ENCODE results near the gene TLE3.

The TLE3 gene

GRCh38 chr15:70025413-70026296 is 72.1 kb downstream of the TLE3 start:
- FAIRE-seq = no peak

- FAIRE-seq = no peak
Observed at GRCh38 chr15:70024521-70024920, 73.2 kb downstream of the TLE3 start.

- no peak for FAIRE-seq
Observed at GRCh38 chr15:70023769-70024491, 73.8 kb downstream of the TLE3 start.

- FAIRE-seq = no peak
Observed at GRCh38 chr15:70023064-70023768, 74.5 kb downstream of the TLE3 start.

GRCh38 chr15:70020229-70020628 is 77.5 kb downstream of the TLE3 start:
- no peak for FAIRE-seq

- no peak for FAIRE-seq
Observed at GRCh38 chr15:70018646-70019600, 78.8 kb downstream of the TLE3 start.

- no peak for FAIRE-seq
Observed at GRCh38 chr15:70017801-70018200, 79.9 kb downstream of the TLE3 start.

- FAIRE-seq = no peak
Observed at GRCh38 chr15:70017025-70017424, 80.7 kb downstream of the TLE3 start.

GRCh38 chr15:70016511-70016994 is 81.2 kb downstream of the TLE3 start:
- FAIRE-seq = no peak

- FAIRE-seq = no peak
Observed at GRCh38 chr15:70014860-70015490, 82.7 kb downstream of the TLE3 start.

GRCh38 chr15:70014331-70014730 is 83.4 kb downstream of the TLE3 start:
- FAIRE-seq = no peak

GRCh38 chr15:70013656-70014313 is 83.9 kb downstream of the TLE3 start:
- FAIRE-seq = no peak

- no peak for FAIRE-seq
Observed at GRCh38 chr15:70012895-70013294, 84.8 kb downstream of the TLE3 start.

GRCh38 chr15:70008697-70009290 is 88.9 kb downstream of the TLE3 start:
- no peak for FAIRE-seq

- no peak for FAIRE-seq
Observed at GRCh38 chr15:70006259-70007147, 91.2 kb downstream of the TLE3 start.

- FAIRE-seq = no peak
Observed at GRCh38 chr15:70004826-70005225, 92.9 kb downstream of the TLE3 start.

- no peak for FAIRE-seq
Observed at GRCh38 chr15:70002897-70003296, 94.8 kb downstream of the TLE3 start.

GRCh38 chr15:70001859-70002258 is 95.9 kb downstream of the TLE3 start:
- no peak for FAIRE-seq

GRCh38 chr15:69999392-70000085 is 98.2 kb downstream of the TLE3 start:
- no peak for FAIRE-seq

All from islet of Langerhans (tissue), 1 donor.